HL-60 (cell line): ENCODE results near the gene HIPK2.

Experiments used
- DNase-seq, 2 experiments: peaks; one replicate each; pipeline ENCODE4 v3.0.0-alpha.2; 2010 to 2020; ENCODE audit warnings: low read depth in 1 of 2, low spot score in 1 of 2
- H3K27ac ChIP-seq: fragments of 250-450 bp; sonication (Bioruptor Pico); replicated peaks from 2 replicates; pipeline ENCODE4 v1.5.1; 2020; ENCODE audit warnings: mild to moderate bottlenecking, moderate library complexity
- H3K27me3 ChIP-seq: fragments of 250-450 bp; sonication (Bioruptor Pico); 2 replicates; pipeline ENCODE4 v1.5.1; 2021; ENCODE audit warnings: mild to moderate bottlenecking, moderate library complexity; ENCODE audit not compliant: insufficient read depth, poor library complexity, severe bottlenecking
- H3K4me3 ChIP-seq: replicated peaks from 2 replicates; pipeline ENCODE4 v1.5.1; 2011; ENCODE audit warnings: mild to moderate bottlenecking, control low read depth, low read length; ENCODE audit not compliant: insufficient read depth
- CTCF ChIP-seq: IDR thresholded peaks from one replicate; pipeline ENCODE4 v1.5.1; 2011; ENCODE audit warnings: low read length, control low read depth, inconsistent platforms; ENCODE audit not compliant: insufficient read depth
- GABPA ChIP-seq: IDR thresholded peaks from 2 replicates; pipeline ENCODE4 v1.6.1; 2012; ENCODE audit warnings: low read depth
- POLR2AphosphoS5 ChIP-seq: IDR thresholded peaks from 2 replicates; pipeline ENCODE4 v1.6.1; 2012; ENCODE audit warnings: low read depth
- SPI1 ChIP-seq: IDR thresholded peaks from 2 replicates; pipeline ENCODE4 v1.6.1; 2012; ENCODE audit warnings: low read depth, mild to moderate bottlenecking, borderline replicate concordance
- TF ChIP-seq, protein P1 (sequence below): IDR thresholded peaks from 2 replicates; pipeline ENCODE4 v1.6.1; 2012; ENCODE audit warnings: low read depth; ENCODE audit not compliant: insufficient replicate concordance

The HIPK2 gene

GRCh38 chr7:139572704-139573385 is 205.0 kb downstream of the HIPK2 start:
- Histone ChIP-seq H3K27me3 (no peaks in the 10 kb centered on the region), H3K4me3 (no peak overlapping the region), H3K27ac (no peak overlapping the region)
- DNase-seq = no peak
- TF ChIP-seq GABPA (no peak), SPI1 (no peak), CTCF (no peak), POLR2AphosphoS5 (no peak)
- TF ChIP-seq, protein P1, sequence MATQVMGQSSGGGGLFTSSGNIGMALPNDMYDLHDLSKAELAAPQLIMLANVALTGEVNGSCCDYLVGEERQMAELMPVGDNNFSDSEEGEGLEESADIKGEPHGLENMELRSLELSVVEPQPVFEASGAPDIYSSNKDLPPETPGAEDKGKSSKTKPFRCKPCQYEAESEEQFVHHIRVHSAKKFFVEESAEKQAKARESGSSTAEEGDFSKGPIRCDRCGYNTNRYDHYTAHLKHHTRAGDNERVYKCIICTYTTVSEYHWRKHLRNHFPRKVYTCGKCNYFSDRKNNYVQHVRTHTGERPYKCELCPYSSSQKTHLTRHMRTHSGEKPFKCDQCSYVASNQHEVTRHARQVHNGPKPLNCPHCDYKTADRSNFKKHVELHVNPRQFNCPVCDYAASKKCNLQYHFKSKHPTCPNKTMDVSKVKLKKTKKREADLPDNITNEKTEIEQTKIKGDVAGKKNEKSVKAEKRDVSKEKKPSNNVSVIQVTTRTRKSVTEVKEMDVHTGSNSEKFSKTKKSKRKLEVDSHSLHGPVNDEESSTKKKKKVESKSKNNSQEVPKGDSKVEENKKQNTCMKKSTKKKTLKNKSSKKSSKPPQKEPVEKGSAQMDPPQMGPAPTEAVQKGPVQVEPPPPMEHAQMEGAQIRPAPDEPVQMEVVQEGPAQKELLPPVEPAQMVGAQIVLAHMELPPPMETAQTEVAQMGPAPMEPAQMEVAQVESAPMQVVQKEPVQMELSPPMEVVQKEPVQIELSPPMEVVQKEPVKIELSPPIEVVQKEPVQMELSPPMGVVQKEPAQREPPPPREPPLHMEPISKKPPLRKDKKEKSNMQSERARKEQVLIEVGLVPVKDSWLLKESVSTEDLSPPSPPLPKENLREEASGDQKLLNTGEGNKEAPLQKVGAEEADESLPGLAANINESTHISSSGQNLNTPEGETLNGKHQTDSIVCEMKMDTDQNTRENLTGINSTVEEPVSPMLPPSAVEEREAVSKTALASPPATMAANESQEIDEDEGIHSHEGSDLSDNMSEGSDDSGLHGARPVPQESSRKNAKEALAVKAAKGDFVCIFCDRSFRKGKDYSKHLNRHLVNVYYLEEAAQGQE = no peak

- Histone ChIP-seq H3K27me3 (no peaks in the 10 kb centered on the region), H3K4me3 (no peak overlapping the region), H3K27ac (no peak overlapping the region)
- TF ChIP-seq, protein P1 = no peak
- no peak for TF ChIP-seq POLR2AphosphoS5
- TF ChIP-seq SPI1 = no peak
- TF ChIP-seq CTCF = no peak
- TF ChIP-seq GABPA = no peak
- DNase-seq = no peak
Observed at GRCh38 chr7:139572071-139572470, 205.7 kb downstream of the HIPK2 start.

DNA sequence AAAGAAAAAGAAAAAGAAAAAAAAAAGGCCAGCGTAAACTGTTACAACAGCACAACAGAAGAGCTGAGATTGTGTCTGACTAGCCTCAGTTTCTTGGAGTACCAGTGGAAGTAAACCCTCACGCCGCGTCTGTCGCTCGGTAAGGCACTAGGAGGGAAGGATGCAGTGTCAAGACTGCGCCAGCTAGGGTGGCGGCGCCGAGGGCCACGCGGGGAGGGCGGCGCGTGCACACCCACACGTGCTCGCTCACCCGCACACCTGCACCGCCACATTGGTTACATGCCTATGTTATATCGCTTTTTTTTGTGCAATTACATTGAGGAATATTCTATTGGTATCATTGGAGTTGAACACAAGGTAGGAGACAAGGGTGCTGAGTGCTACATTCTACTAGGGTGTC is 206.1 kb downstream of the HIPK2 start:
- Histone ChIP-seq H3K27ac (no peak overlapping the region), H3K4me3 (no peak overlapping the region), H3K27me3 (no peaks in the 10 kb centered on the region)
- DNase-seq = no peak
- TF ChIP-seq CTCF = no peak

GRCh38 chr7:139571190-139571589 is 206.6 kb downstream of the HIPK2 start:
- no peaks in the 10 kb centered on the region for H3K27me3 ChIP-seq
- DNase-seq = no peak
- no peak overlapping the region for H3K27ac ChIP-seq
- TF ChIP-seq GABPA = no peak
- no peak for TF ChIP-seq POLR2AphosphoS5
- TF ChIP-seq CTCF = no peak
- TF ChIP-seq, protein P1 = no peak
- TF ChIP-seq SPI1 = no peak
- no peak overlapping the region for H3K4me3 ChIP-seq
